SHP77 (cell line): ENCODE measurements around the gene GGCX.

Experiments
- DNase-seq, 2 experiments: peaks; one replicate each; lab custom pipeline; 2025; lab: John Stamatoyannopoulos, UW

The GGCX gene

GRCh38 chr2:85541753-85542457 is 19.4 kb downstream of the GGCX start:
- no peak for DNase-seq

- no peak for DNase-seq
These were observed 20.0 kb downstream of the GGCX start for GRCh38 chr2:85541262-85541661.

- no peak for DNase-seq
These were observed 21.1 kb downstream of the GGCX start for GRCh38 chr2:85540133-85540648.

DNA sequence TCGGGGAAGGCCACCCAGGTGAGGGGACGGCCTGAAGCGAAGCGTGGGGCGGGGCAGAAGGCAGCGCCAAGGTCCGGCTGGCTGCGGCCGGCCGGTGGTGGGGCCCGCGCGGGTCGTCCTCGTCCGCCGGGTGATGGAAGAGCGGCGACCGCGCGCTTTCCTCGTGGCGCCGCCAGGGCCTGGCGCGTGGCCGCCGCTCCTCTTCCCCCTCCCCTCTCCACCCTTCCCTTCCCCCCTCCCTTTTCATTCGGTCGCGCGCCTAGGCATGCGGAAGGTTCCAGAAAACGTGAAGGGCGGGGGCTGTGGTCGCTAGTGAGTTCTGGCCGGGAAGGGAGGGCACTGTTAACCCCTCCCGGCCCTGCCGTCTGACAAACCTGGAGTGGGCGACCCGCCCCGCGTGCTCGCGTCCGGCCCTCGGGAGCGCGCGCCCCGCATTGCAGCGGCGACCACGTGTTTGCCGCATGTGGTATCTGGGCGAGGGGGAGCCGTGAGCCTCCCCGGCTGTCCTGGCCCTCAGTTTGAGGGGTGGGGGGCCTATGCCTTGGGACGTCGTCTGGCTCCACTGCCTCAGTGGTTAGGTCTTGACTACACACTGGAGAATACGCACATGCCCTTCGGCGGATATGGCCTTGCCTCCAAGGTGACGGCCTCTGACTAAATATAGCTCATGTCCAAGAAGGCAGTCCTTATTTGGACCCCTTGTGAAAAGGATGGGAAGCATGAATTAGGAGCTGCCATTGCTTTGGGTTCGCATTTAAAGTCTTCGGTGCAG is 21.7 kb downstream of the GGCX start:
- DNase-seq, result no peak

- peak; percentile 84 to 87 for DNase-seq
These were observed 22.6 kb downstream of the GGCX start, which contains the start of gene MAT2A for GRCh38 chr2:85538507-85539360. MAT2A (plus strand) TSS chr2:85539168; CDS start chr2:85539288, 120 bp downstream.

- DNase-seq, result peak; percentile 62 to 75
These were observed 23.4 kb downstream of the GGCX start for GRCh38 chr2:85537600-85538506.

DNA sequence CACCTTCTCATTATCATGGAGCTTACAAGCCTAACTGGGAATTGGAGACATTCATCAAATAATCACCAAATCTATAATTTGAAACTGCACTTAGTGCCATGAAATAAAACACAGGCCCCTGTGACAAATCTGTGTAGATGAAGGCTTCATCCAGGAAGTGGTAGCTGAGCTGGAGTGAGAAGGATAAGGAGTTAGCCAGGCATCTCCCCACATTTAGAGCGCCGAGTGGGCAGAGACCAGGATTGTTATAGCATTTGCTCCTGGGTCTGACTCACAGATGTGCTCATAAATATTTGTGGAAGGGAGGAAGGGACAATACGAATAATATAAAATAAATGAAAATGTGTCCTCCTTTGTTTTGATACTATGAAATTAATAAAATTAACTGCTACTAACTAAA is 24.8 kb downstream of the GGCX start:
- DNase-seq, result no peak

DNA sequence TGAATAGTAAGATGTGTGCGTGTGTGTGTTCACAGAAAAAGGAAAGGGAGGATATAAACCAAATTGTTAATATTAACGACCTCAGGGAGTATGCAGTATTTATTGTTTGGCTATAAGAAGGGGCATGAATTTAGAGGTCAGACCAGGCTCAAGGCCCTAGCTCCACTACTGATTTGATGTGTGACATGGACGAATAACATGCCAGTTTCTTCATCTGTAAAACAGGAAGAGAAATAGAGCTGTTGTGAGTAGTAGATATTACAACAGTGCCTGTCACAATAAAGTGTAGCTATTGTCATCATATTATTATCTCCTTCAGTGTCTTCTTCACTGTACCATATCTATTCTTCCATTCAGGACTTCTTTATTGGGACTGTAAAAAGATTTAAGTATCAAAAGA is 26.4 kb downstream of the GGCX start:
- no peak for DNase-seq

GRCh38 chr2:85534099-85534498 is 27.2 kb downstream of the GGCX start:
- no peak for DNase-seq

DNA sequence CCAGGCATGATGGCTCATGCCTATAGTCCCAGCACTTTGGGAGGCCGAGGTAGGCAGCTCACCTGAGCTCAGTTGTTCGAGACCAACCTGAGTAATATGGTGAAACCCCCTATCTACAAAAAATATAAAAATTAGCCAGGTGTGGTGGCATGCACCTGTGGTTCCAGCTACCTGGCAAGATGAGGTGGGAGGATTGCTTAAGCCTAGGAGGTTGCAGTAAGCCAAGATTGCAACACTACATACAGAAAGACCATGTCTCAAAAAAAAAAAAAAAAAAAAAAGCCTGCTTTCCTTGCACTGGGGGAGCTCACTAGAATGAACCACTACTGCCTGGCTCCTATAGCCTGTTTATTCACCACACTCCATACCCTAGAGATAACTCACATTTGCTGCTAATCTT is 29.7 kb downstream of the GGCX start:
- no peak for DNase-seq

DNA sequence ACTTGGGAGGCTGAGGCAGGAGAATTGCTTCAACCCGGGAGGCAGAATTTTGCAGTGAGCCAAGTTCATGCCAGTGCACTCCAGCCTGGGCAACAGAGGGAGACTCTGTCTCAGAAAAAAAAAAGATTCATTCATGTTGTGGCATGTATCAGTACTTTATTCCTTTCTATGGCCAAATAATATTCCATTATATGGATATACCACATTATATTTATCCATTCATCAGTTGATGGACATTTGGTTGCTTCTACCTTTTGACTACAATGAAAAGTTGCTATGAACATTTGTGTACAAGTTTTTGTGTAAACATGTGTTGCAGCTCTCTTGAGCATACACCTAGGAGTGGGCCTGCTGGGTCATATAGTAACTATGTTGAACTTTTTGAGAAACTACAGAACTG is 31.5 kb downstream of the GGCX start:
- DNase-seq, result no peak

DNA sequence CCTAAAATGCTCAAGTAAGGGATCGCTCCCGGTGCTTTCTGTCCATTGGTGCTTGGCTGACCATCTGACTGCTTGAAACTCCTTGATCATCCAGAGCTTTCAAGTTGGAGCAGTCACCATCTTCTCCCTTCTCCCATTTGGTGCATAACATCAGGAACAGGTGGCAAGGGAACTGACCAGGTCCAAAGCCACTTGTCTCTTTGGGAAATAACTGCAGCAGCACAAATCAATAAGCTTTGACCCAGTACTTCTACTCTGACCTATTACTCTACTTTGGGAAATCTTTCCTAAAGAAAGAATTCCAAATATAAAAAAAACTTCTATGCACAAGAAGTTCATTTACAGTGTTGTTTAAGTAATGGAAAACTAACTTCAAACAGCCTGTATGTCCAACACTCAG is 32.9 kb downstream of the GGCX start:
- no peak for DNase-seq

GRCh38 chr2:85527787-85528186 is 33.5 kb downstream of the GGCX start:
- no peak for DNase-seq

DNA sequence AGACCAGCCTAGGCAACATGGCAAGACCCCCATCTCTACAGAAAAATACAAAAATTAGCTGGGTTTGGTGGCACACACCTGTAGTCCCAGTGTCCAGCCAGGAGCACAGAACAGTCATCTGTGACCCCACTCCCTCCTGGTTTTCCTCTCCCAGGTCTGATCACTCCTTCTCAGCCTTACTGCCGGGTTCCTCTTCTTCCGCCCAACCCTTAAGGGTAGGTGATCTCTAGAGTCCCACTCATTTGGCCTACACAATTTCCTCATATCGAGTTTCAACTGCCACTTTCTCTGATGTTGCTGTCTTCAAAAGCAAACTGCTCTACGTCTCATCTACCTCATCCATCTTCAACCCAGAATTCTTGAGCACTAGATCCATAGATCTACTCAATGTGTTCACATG is 35.7 kb downstream of the GGCX start:
- no peak for DNase-seq

GRCh38 chr2:85525029-85525428 is 36.3 kb downstream of the GGCX start:
- DNase-seq, result no peak

GRCh38 chr2:85524336-85524908 is 36.9 kb downstream of the GGCX start:
- DNase-seq, result no peak

DNA sequence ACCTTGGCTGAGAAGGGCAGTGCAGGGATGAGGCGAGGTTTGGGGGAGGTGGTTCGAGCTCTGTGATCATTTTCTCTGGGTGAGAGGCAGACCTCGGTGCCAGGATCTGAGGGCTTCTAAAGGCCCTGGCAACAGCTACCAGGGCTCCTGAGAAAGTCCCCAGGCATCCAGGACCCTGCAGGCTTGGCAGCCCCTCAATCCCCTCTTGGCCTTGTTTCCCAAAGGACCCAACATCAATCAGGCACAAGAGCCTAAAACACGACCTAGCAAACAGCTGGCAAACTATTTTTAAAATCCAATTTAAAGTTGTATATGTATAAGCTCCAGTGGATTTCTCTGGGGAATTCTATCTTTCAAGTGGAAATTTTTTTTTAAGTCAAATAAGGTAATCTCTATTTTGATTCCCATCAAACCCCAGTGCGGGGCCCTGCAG is 37.4 kb downstream of the GGCX start:
- DNase-seq, result no peak

GRCh38 chr2:85523062-85523902 is 38.0 kb downstream of the GGCX start:
- DNase-seq, result no peak

DNA sequence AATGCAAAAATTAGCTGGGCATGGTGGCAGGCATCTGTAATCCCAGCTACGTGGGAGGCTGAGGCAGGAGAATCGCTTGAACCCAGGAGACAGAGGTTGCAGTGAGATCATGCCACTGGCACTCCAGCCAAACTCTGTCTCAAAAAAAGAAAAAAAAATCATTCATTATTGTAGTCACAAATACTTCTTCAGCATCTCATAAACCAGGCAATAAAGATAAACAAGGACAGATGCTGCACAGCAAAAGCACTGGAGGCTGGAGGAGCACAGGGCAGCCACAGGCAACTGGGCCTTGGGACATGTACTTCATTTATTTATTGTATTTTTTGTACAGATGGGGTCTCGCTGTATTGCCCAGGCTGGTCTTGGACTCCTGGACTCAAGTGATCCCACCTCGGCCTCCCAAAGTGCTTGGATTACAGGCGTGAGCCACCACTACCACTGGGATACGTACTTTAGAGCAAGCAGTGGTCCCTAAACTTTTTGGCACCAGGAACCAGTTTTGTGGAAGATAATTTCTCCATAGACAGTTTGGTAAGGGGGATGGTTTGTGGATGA is 39.1 kb downstream of the GGCX start:
- no peak for DNase-seq
